GM12891 (cell line): ENCODE results near the gene IFT25.

Experiments used
- PAX5 ChIP-seq: IDR thresholded peaks from 2 replicates; pipeline ENCODE4 v1.6.1; 2011; ENCODE audit warnings: low read length, moderate library complexity, mild to moderate bottlenecking; ENCODE audit not compliant: insufficient read depth, severe bottlenecking
- POLR2A ChIP-seq: IDR thresholded peaks from 2 replicates; pipeline ENCODE4 v1.6.1; 2011; ENCODE audit warnings: low read depth, low read length, control low read depth
- POLR2AphosphoS5 ChIP-seq: IDR thresholded peaks from 2 replicates; pipeline ENCODE4 v1.6.1; 2011; ENCODE audit warnings: low read depth, low read length, control low read depth
- POU2F2 ChIP-seq: IDR thresholded peaks from 2 replicates; pipeline ENCODE4 v1.6.1; 2011; ENCODE audit warnings: low read depth, mild to moderate bottlenecking, control low read depth, low read length, moderate library complexity
- SPI1 ChIP-seq: IDR thresholded peaks from 2 replicates; pipeline ENCODE4 v1.6.1; 2011; ENCODE audit warnings: low read depth, low read length, control low read depth
- TAF1 ChIP-seq: IDR thresholded peaks from 2 replicates; pipeline ENCODE4 v1.6.1; 2011; ENCODE audit warnings: low read depth, low read length, control low read depth

DNA sequence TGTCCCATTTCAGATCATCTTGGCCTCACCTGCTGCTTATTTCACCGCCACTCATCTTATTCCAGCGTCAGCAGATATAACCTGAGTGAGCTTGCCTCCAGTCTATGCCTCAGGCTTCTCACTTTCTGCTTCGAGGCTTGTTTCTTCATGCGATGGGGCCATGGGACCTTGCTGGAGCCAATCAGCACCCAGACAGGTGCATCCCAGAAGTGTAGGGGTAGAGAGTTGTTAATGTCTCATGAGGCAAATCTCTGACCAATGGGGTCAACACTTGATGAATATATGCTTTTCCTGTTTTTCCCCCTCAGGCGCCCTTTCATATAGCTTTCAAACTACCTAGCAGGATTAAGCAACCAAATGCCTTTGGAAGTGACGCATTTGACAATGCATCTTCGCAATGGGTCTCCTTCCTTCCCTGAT, 55.0 kb downstream of the IFT25 start:
- TF ChIP-seq POLR2AphosphoS5 (no peak), POLR2A (no peak), SPI1 (no peak), PAX5 (no peak), TAF1 (no peak), POU2F2 (no peak)
